ENCODE measurements around the gene RFT1.

Gene RFT1

DNA sequence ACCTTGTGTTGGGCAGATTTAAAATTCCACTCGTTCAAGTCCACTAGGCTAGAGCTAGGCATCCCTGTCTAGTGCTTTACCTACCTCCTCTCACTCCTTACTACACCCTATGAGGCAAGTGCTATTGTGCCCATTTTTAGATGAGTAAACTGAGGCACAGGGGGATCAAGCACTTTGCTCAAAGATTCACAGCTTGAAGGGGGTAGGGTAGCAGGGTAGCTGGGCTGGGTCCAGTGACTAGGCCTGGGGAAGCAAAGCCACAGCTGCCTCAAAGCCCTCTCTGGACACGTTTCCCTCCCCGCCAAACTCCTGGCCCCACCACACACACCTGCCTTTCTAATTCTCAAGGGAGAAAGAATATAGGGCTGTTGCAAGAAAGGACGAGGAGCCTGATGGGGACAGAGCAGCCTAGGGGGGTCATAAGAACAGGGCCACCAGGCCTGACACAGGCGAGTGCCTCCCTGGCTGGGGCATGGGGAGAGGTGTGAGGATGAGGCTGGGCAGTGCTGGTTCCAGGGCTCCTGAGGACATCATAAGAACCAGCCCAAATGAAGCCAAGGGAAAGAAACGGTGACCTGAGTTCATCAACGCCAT lies 49.5 kb downstream of the RFT1 start:
- no peaks in the 10 kb centered on the region for H3K27me3 ChIP-seq (ENCODE audit: insufficient read depth, poor library complexity, severe bottlenecking)
- H3K27ac ChIP-seq (replicated peaks), result no peak overlapping the region
- DNase-seq (ENCODE audit: low read depth in 1 of 2, low spot score in 1 of 2), result no peak
- TF ChIP-seq, protein P1, sequence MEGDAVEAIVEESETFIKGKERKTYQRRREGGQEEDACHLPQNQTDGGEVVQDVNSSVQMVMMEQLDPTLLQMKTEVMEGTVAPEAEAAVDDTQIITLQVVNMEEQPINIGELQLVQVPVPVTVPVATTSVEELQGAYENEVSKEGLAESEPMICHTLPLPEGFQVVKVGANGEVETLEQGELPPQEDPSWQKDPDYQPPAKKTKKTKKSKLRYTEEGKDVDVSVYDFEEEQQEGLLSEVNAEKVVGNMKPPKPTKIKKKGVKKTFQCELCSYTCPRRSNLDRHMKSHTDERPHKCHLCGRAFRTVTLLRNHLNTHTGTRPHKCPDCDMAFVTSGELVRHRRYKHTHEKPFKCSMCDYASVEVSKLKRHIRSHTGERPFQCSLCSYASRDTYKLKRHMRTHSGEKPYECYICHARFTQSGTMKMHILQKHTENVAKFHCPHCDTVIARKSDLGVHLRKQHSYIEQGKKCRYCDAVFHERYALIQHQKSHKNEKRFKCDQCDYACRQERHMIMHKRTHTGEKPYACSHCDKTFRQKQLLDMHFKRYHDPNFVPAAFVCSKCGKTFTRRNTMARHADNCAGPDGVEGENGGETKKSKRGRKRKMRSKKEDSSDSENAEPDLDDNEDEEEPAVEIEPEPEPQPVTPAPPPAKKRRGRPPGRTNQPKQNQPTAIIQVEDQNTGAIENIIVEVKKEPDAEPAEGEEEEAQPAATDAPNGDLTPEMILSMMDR (IDR thresholded peaks at IDR 0.05; ENCODE audit: insufficient read depth, low read length), result no peak
- TF ChIP-seq SPI1 (IDR thresholded peaks at IDR 0.05; ENCODE audit: borderline replicate concordance, low read depth) (no peak), POLR2AphosphoS5 (IDR thresholded peaks at IDR 0.05; ENCODE audit: low read depth) (no peak), REST (IDR thresholded peaks at IDR 0.05; ENCODE audit: insufficient replicate concordance, low read depth) (no peak), GABPA (IDR thresholded peaks at IDR 0.05; ENCODE audit: low read depth) (no peak)
- H3K4me3 ChIP-seq (replicated peaks; ENCODE audit: insufficient read depth, low read length), result no peak overlapping the region

GRCh38 chr3:53079791-53080555 lies 50.3 kb downstream of the RFT1 start:
- no peaks in the 10 kb centered on the region for H3K27me3 ChIP-seq (ENCODE audit: insufficient read depth, poor library complexity, severe bottlenecking)
- DNase-seq (ENCODE audit: low read depth in 1 of 2, low spot score in 1 of 2), result no peak
- no peak overlapping the region for H3K27ac ChIP-seq (replicated peaks)
- no peak overlapping the region for H3K4me3 ChIP-seq (replicated peaks; ENCODE audit: insufficient read depth, low read length)
- no peak for TF ChIP-seq SPI1 (IDR thresholded peaks at IDR 0.05; ENCODE audit: borderline replicate concordance, low read depth)
- no peak for TF ChIP-seq POLR2AphosphoS5 (IDR thresholded peaks at IDR 0.05; ENCODE audit: low read depth)
- TF ChIP-seq REST (IDR thresholded peaks at IDR 0.05; ENCODE audit: insufficient replicate concordance, low read depth), result no peak
- TF ChIP-seq, protein P1 (IDR thresholded peaks at IDR 0.05; ENCODE audit: insufficient read depth, low read length), result no peak
- no peak for TF ChIP-seq GABPA (IDR thresholded peaks at IDR 0.05; ENCODE audit: low read depth)

DNA sequence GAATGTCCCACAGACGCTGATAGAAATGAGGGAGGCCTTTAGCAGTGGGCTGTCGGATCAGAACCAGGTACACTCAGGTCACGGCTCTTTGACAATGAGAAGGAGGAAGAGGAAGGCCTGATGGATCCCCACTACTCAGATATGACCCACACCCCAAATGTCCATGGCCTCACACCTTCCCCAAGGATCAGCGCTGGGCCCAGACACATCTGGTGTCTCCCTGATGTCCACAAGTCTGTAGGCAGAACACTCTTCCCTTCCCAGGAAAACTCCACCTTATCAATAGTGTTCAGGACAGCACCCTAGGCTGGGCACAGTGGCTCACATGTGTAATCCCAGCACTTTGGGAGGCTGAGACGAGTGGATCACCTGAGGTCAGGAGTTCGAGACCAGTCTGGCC lies 51.1 kb downstream of the RFT1 start:
- H3K27me3 ChIP-seq (ENCODE audit: insufficient read depth, poor library complexity, severe bottlenecking), result no peaks in the 10 kb centered on the region
- no peak for DNase-seq (ENCODE audit: low read depth in 1 of 2, low spot score in 1 of 2)
- H3K27ac ChIP-seq (replicated peaks), result no peak overlapping the region
- H3K4me3 ChIP-seq (replicated peaks; ENCODE audit: insufficient read depth, low read length), result no peak overlapping the region
- TF ChIP-seq GABPA (IDR thresholded peaks at IDR 0.05; ENCODE audit: low read depth) (no peak), SPI1 (IDR thresholded peaks at IDR 0.05; ENCODE audit: borderline replicate concordance, low read depth) (no peak), POLR2AphosphoS5 (IDR thresholded peaks at IDR 0.05; ENCODE audit: low read depth) (no peak), REST (IDR thresholded peaks at IDR 0.05; ENCODE audit: insufficient replicate concordance, low read depth) (no peak)
- TF ChIP-seq, protein P1 (IDR thresholded peaks at IDR 0.05; ENCODE audit: insufficient read depth, low read length), result no peak

Data from HL-60 (cell line).